ENCODE measurements around the gene ASF1B.
A peak's percentile ranks its signal among the peaks of the same experiment; 100 is the strongest.

The ASF1B gene

GRCh38 chr19:14078411-14078810, 58.0 kb downstream of the ASF1B start:
- H3K9me3 ChIP-seq (ENCODE audit: insufficient read depth, low read length): no peaks in the 10 kb centered on the region; the same call in 1 of the 2 replicates
- TF ChIP-seq ZNF274 (IDR thresholded peaks at IDR 0.05; ENCODE audit: low read depth, low read length) (no peak), YY1 (IDR thresholded peaks at IDR 0.05; ENCODE audit: insufficient read depth, insufficient read length) (no peak), SUZ12 (IDR thresholded peaks at IDR 0.05; ENCODE audit: extremely low read depth, insufficient read depth, insufficient read length) (no peak)
- H3K4me3 ChIP-seq (ENCODE audit: insufficient read length, low read depth): no peak overlapping the region
- H3K9ac ChIP-seq (ENCODE audit: insufficient read length, low read depth): no peak overlapping the region
- no peak for DNase-seq (ENCODE audit: low read depth, low spot score)
- H3K36me3 ChIP-seq (ENCODE audit: insufficient read depth, insufficient read length, low read length): peaks cover 4% of the 10 kb centered on the region
- peaks cover 12% of the 10 kb centered on the region for H3K4me1 ChIP-seq (ENCODE audit: insufficient read depth, insufficient read length)
- H3K27me3 ChIP-seq (ENCODE audit: insufficient read depth, insufficient read length): peaks cover 16% of the 10 kb centered on the region

- Histone ChIP-seq H3K4me3 (ENCODE audit: insufficient read length, low read depth) (peak overlapping the region; percentile 61), H3K4me1 (ENCODE audit: insufficient read depth, insufficient read length) (peaks cover 14% of the 10 kb centered on the region), H3K9me3 (ENCODE audit: insufficient read depth, low read length) (peaks cover 9% of the 10 kb centered on the region; the same call in 1 of the 2 replicates), H3K27me3 (ENCODE audit: insufficient read depth, insufficient read length) (peaks cover 36% of the 10 kb centered on the region), H3K9ac (ENCODE audit: insufficient read length, low read depth) (peak overlapping the region; percentile 82), H3K36me3 (ENCODE audit: insufficient read depth, insufficient read length, low read length) (no peaks in the 10 kb centered on the region)
- no peak for DNase-seq (ENCODE audit: low read depth, low spot score)
- TF ChIP-seq SUZ12 (IDR thresholded peaks at IDR 0.05; ENCODE audit: extremely low read depth, insufficient read depth, insufficient read length): no peak
These were observed 62.2 kb downstream of the ASF1B start for GRCh38 chr19:14073925-14074838.

GRCh38 chr19:14073261-14073924, 63.0 kb downstream of the ASF1B start:
- no peak for TF ChIP-seq ZNF274 (IDR thresholded peaks at IDR 0.05; ENCODE audit: low read depth, low read length)
- TF ChIP-seq SUZ12 (IDR thresholded peaks at IDR 0.05; ENCODE audit: extremely low read depth, insufficient read depth, insufficient read length): no peak
- TF ChIP-seq YY1 (IDR thresholded peaks at IDR 0.05; ENCODE audit: insufficient read depth, insufficient read length): no peak
- peak overlapping the region; percentile 61 for H3K4me3 ChIP-seq (ENCODE audit: insufficient read length, low read depth)
- no peak for DNase-seq (ENCODE audit: low read depth, low spot score)
- H3K9ac ChIP-seq (ENCODE audit: insufficient read length, low read depth): peak overlapping the region; percentile 82
- H3K36me3 ChIP-seq (ENCODE audit: insufficient read depth, insufficient read length, low read length): no peaks in the 10 kb centered on the region
- H3K27me3 ChIP-seq (ENCODE audit: insufficient read depth, insufficient read length): peaks cover 36% of the 10 kb centered on the region
- peaks cover 9% of the 10 kb centered on the region; the same call in 1 of the 2 replicates for H3K9me3 ChIP-seq (ENCODE audit: insufficient read depth, low read length)
- H3K4me1 ChIP-seq (ENCODE audit: insufficient read depth, insufficient read length): peaks cover 14% of the 10 kb centered on the region

- Histone ChIP-seq H3K4me3 (ENCODE audit: insufficient read length, low read depth) (peak within 1 kb of the TSS; percentile 61), H3K4me1 (ENCODE audit: insufficient read depth, insufficient read length) (peaks cover 14% of the 10 kb centered on the region), H3K27me3 (ENCODE audit: insufficient read depth, insufficient read length) (peaks cover 36% of the 10 kb centered on the region), H3K9ac (ENCODE audit: insufficient read length, low read depth) (peak within 1 kb of the TSS; percentile 82), H3K36me3 (ENCODE audit: insufficient read depth, insufficient read length, low read length) (no peaks in the 10 kb centered on the region), H3K9me3 (ENCODE audit: insufficient read depth, low read length) (peaks cover 9% of the 10 kb centered on the region; the same call in 1 of the 2 replicates)
- no peak for DNase-seq (ENCODE audit: low read depth, low spot score)
- TF ChIP-seq YY1 (IDR thresholded peaks at IDR 0.05; ENCODE audit: insufficient read depth, insufficient read length): no peak
- TF ChIP-seq SUZ12 (IDR thresholded peaks at IDR 0.05; ENCODE audit: extremely low read depth, insufficient read depth, insufficient read length): no peak
- TF ChIP-seq ZNF274 (IDR thresholded peaks at IDR 0.05; ENCODE audit: low read depth, low read length): no peak
These were observed 63.7 kb downstream of the ASF1B start, which contains the start of gene MISP3 for GRCh38 chr19:14072535-14073260. Gene MISP3, plus strand, starts transcription at chr19:14072786. Its CDS starts 524 bp downstream, at chr19:14073310.

GRCh38 chr19:14070268-14071050, 65.9 kb downstream of the ASF1B start:
- Histone ChIP-seq H3K27me3 (ENCODE audit: insufficient read depth, insufficient read length) (peaks cover 36% of the 10 kb centered on the region), H3K4me1 (ENCODE audit: insufficient read depth, insufficient read length) (peaks cover 14% of the 10 kb centered on the region), H3K4me3 (ENCODE audit: insufficient read length, low read depth) (no peak overlapping the region), H3K9me3 (ENCODE audit: insufficient read depth, low read length) (peaks cover 9% of the 10 kb centered on the region; the same call in 1 of the 2 replicates), H3K9ac (ENCODE audit: insufficient read length, low read depth) (no peak overlapping the region), H3K36me3 (ENCODE audit: insufficient read depth, insufficient read length, low read length) (no peaks in the 10 kb centered on the region)
- TF ChIP-seq ZNF274 (IDR thresholded peaks at IDR 0.05; ENCODE audit: low read depth, low read length): no peak
- no peak for TF ChIP-seq YY1 (IDR thresholded peaks at IDR 0.05; ENCODE audit: insufficient read depth, insufficient read length)
- TF ChIP-seq SUZ12 (IDR thresholded peaks at IDR 0.05; ENCODE audit: extremely low read depth, insufficient read depth, insufficient read length): no peak
- DNase-seq (ENCODE audit: low read depth, low spot score): no peak

All from NT2/D1 (cell line).